ENCODE data around the gene PTPRD. TPM values are rescaled to one million over a fixed set of nuclear protein-coding genes. Genes with fewer than 3 reads are reported as not detected.

Gene PTPRD
- total RNA-seq, 4 donors from 2014 or later = 0.72 to 8.0 (median 3.0) TPM

GRCh38 chr9:8863069-8863468 is 1749.7 kb downstream of the PTPRD start:
- DNase-seq (ENCODE audit: low spot score in 2 of 2) = no peak
- H3K4me3 ChIP-seq (ENCODE audit: low read depth, poor library complexity, severe bottlenecking) = no peak overlapping the region
- intact Hi-C loops (cut with DNase I; ENCODE audit: low total_unique reads) = no loop called here
- WGBS, 2 donors = 81 to 86% methylated on average over 3 of the region's 3 CpGs
- TF ChIP-seq CTCF (IDR thresholded peaks at IDR 0.05) (no peak), POLR2A (IDR thresholded peaks at IDR 0.05) (no peak)

GRCh38 chr9:8860925-8861324 is 1751.9 kb downstream of the PTPRD start:
- intact Hi-C loops (cut with DNase I; ENCODE audit: low total_unique reads) = no loop called here
- WGBS, 2 donors = 25 to 28% methylated on average over 4 of the region's 4 CpGs
- TF ChIP-seq POLR2A (IDR thresholded peaks at IDR 0.05) (no peak), CTCF (IDR thresholded peaks at IDR 0.05) (no peak)
- H3K4me3 ChIP-seq (ENCODE audit: low read depth, poor library complexity, severe bottlenecking) = no peak overlapping the region
- DNase-seq (ENCODE audit: low spot score in 2 of 2) = no peak

GRCh38 chr9:8860086-8860485 is 1752.7 kb downstream of the PTPRD start:
- DNase-seq (ENCODE audit: low spot score in 2 of 2) = no peak
- intact Hi-C loops (cut with DNase I; ENCODE audit: low total_unique reads) = no loop called here
- no peak overlapping the region for H3K4me3 ChIP-seq (ENCODE audit: low read depth, poor library complexity, severe bottlenecking)
- TF ChIP-seq POLR2A (IDR thresholded peaks at IDR 0.05) (no peak), CTCF (IDR thresholded peaks at IDR 0.05) (no peak)

GRCh38 chr9:8859416-8859815 is 1753.4 kb downstream of the PTPRD start:
- no peak overlapping the region for H3K4me3 ChIP-seq (ENCODE audit: low read depth, poor library complexity, severe bottlenecking)
- intact Hi-C loops (cut with DNase I; ENCODE audit: low total_unique reads) = no loop called here
- TF ChIP-seq CTCF (IDR thresholded peaks at IDR 0.05) (no peak), POLR2A (IDR thresholded peaks at IDR 0.05) (no peak)
- DNase-seq (ENCODE audit: low spot score in 2 of 2) = no peak
- WGBS, 2 donors = 51 to 59% methylated on average over 3 of the region's 3 CpGs

- 22 to 26% methylated on average over 22 to 26 of the region's 27 CpGs for WGBS, 2 donors
- no peak for DNase-seq (ENCODE audit: low spot score in 2 of 2)
- intact Hi-C loops (cut with DNase I; ENCODE audit: low total_unique reads) = no loop called here
- H3K4me3 ChIP-seq (ENCODE audit: low read depth, poor library complexity, severe bottlenecking) = no peak overlapping the region
- TF ChIP-seq POLR2A (IDR thresholded peaks at IDR 0.05) (no peak), CTCF (IDR thresholded peaks at IDR 0.05) (no peak)
Observed at GRCh38 chr9:8858596-8859161, 1754.1 kb downstream of the PTPRD start.

- DNase-seq (ENCODE audit: low spot score in 2 of 2) = peak in 1 of 2 donors; percentile 82
- 1% methylated on average over 44 to 45 of the region's 45 CpGs for WGBS, 2 donors
- peak overlapping the region; percentile 44 for H3K4me3 ChIP-seq (ENCODE audit: low read depth, poor library complexity, severe bottlenecking)
- no peak for TF ChIP-seq POLR2A (IDR thresholded peaks at IDR 0.05)
- TF ChIP-seq CTCF (IDR thresholded peaks at IDR 0.05) = no peak
- intact Hi-C loops (cut with DNase I; ENCODE audit: low total_unique reads) = no loop called here
Observed at GRCh38 chr9:8857926-8858595, 1754.7 kb downstream of the PTPRD start.
